ENCODE measurements around the gene CYB561D1. TPM values are rescaled to one million over a fixed set of nuclear protein-coding genes. Genes with fewer than 3 reads are reported as not detected.

CYB561D1 gene
- total and polyA plus RNA-seq, 2 of the 13 experiments (the other 11 are each of a cell fraction or from before 2014, with no cell fraction given), result 3.9 to 4.1 TPM

GRCh38 chr1:109487261-109487660, 6.6 kb upstream of the CYB561D1 start (continued):
- TF ChIP-seq ZNF431 (CRISPR knock-in tag; IDR thresholded peaks at IDR 0.05; ENCODE audit: borderline replicate concordance, low read depth), result no peak

GRCh38 chr1:109488201-109488600, 5.7 kb upstream of the CYB561D1 start:
- FAIRE-seq (no peak), ATAC-seq (no peak), DNase-seq (ENCODE audit: low spot score) (no peak)
- ChIA-PET POLR2A (no interaction called here), CTCF (ENCODE audit: low intra/inter-chr PET ratio, low total read pairs) (no interaction called here)
- Histone ChIP-seq H3K9ac (ENCODE audit: insufficient read depth, low read depth, low read length) (no peak overlapping the region), H4K20me1 (ENCODE audit: insufficient read depth, low read length) (no peaks in the 10 kb centered on the region), H3K4me2 (ENCODE audit: low read depth, low read length) (no peak overlapping the region), H3K4me1 (ENCODE audit: insufficient read depth, low read length) (peaks cover 17% of the 10 kb centered on the region), H3K27ac (ENCODE audit: extremely low read length, insufficient read depth, low read length) (no peak overlapping the region), H3K9me3 (ENCODE audit: low read length) (no peaks in the 10 kb centered on the region), H3K4me3 (replicated peaks in 1 of 3; ENCODE audit: insufficient read depth in 1 of 3, low read depth in 2 of 3, low read length in 3 of 3) (no peak overlapping the region), H3K36me3 (replicated peaks in 1 of 2; ENCODE audit: control insufficient read depth in 1 of 2, insufficient read depth in 2 of 2, low read length in 2 of 2) (no peaks in the 10 kb centered on the region; a peak in 2 of 5 replicates), H2AFZ (ENCODE audit: low read length) (no peak overlapping the region), H3K27me3 (ENCODE audit: control insufficient read depth in 1 of 2, insufficient read depth in 2 of 2, low read length in 2 of 2) (no peaks in the 10 kb centered on the region; a peak in 1 of 5 replicates), H3K79me2 (ENCODE audit: insufficient read depth, low read length) (no peaks in the 10 kb centered on the region)
- in situ Hi-C loops (cut with HindIII; ENCODE audit: extremely low pct_ligation_motif_present, low pct_unique_long_range_greater_than_20kb) (no loop called here), intact Hi-C loops (cut with micrococcal nuclease; ENCODE audit: unreplicated experiment) (no loop called here)
- WGBS (ENCODE audit: low lambda C conversion rate), result 70% methylated on average over 5 of the region's 5 CpGs
- TF ChIP-seq RELA (CRISPR knock-in tag; IDR thresholded peaks at IDR 0.05) (no peak), ZMYM2 (CRISPR knock-in tag; IDR thresholded peaks at IDR 0.05) (no peak), RARG (CRISPR knock-in tag; IDR thresholded peaks at IDR 0.05; ENCODE audit: low read depth) (no peak), ZFAT (CRISPR knock-in tag; conservative IDR thresholded peaks at IDR 0.05) (no peak), CEBPZ (IDR thresholded peaks at IDR 0.05; ENCODE audit: low read length) (no peak), SSRP1 (CRISPR knock-in tag; IDR thresholded peaks at IDR 0.05) (no peak)
- BruUV-seq (replicated peaks), result no TSS peak
